Measurements from ENCODE around the gene MPHOSPH9. TPM values are rescaled to one million over a fixed set of nuclear protein-coding genes. Genes with fewer than 3 reads are reported as not detected.

The MPHOSPH9 gene
- 10 to 100 TPM in 3 of 6 donors, 1 to 10 TPM in 3; 4.8 to 13.4 (median 9.5) TPM for total RNA-seq
- polyA plus RNA-seq: 1 to 10 TPM; 3.3 to 5.7 TPM

- no peaks in the 10 kb centered on the region for H3K27me3 ChIP-seq
- no peak for TF ChIP-seq CTCF (IDR thresholded peaks at IDR 0.05)
- peak within 1 kb of the TSS; percentile 76 to 83 (median 80) for H3K27ac ChIP-seq
- no peaks in the 10 kb centered on the region for H3K36me3 ChIP-seq
- WGBS, 2 donors: 0% methylated on average over 66 of the region's 66 CpGs
- intact Hi-C loops (cut with DNase I): loop anchor here in 2 of 3 donors (10.0 kb wide), 4 partner anchors 198 to 368 kb away; partner anchors contain the start of genes ARL6IP4 (in 1 of the 2) and OGFOD2 (in 1 of the 2)
- no peaks in the 10 kb centered on the region for H3K9me3 ChIP-seq
- FAIRE-seq: peak; percentile 98
- H3K4me3 ChIP-seq: peak within 1 kb of the TSS; percentile 78 to 88 (median 83)
- peaks cover 3 to 15% (median 13%) of the 10 kb centered on the region in 3 donors for H3K4me1 ChIP-seq
- DNase-seq: peak; percentile 97 to 99 (median 99)
- peak; percentile 96 to 98 (median 97) for ATAC-seq
Observed at GRCh38 chr12:123232807-123233504, at the start of gene MPHOSPH9, which contains the start of gene MTRFR. Gene MPHOSPH9 (minus strand): TSS chr12:123233141. CDS start chr12:123230364, 2,777 bp downstream. Gene MTRFR (plus strand): TSS chr12:123233436. CDS start chr12:123253675, 20,239 bp downstream.

GRCh38 chr12:123282111-123282510 lies 49.2 kb upstream of the MPHOSPH9 start:
- H3K36me3 ChIP-seq: no peaks in the 10 kb centered on the region
- 84 to 88% methylated on average over 10 of the region's 10 CpGs for WGBS, 2 donors
- TF ChIP-seq CTCF (IDR thresholded peaks at IDR 0.05): no peak
- intact Hi-C loops (cut with DNase I): no loop called here
- DNase-seq (no peak), FAIRE-seq (no peak), ATAC-seq (no peak)
- H3K9me3 ChIP-seq: no peaks in the 10 kb centered on the region
- H3K4me3 ChIP-seq: no peak overlapping the region
- no peaks in the 10 kb centered on the region for H3K4me1 ChIP-seq
- H3K27ac ChIP-seq: no peak overlapping the region
- no peaks in the 10 kb centered on the region for H3K27me3 ChIP-seq

GRCh38 chr12:123280971-123281370 lies 48.0 kb upstream of the MPHOSPH9 start:
- Histone ChIP-seq H3K27me3 (no peaks in the 10 kb centered on the region), H3K36me3 (no peaks in the 10 kb centered on the region), H3K4me1 (no peaks in the 10 kb centered on the region), H3K9me3 (no peaks in the 10 kb centered on the region), H3K4me3 (no peak overlapping the region), H3K27ac (no peak overlapping the region)
- FAIRE-seq (no peak), DNase-seq (no peak), ATAC-seq (no peak)
- TF ChIP-seq CTCF (IDR thresholded peaks at IDR 0.05): no peak
- 81 to 83% methylated on average over 2 of the region's 2 CpGs for WGBS, 2 donors
- intact Hi-C loops (cut with DNase I): no loop called here

- WGBS, 2 donors: 72 to 76% methylated on average over 2 of the region's 2 CpGs
- Histone ChIP-seq H3K4me1 (no peaks in the 10 kb centered on the region), H3K27ac (peak overlapping the region in 1 of 4 donors; percentile 31), H3K4me3 (no peak overlapping the region), H3K36me3 (no peaks in the 10 kb centered on the region), H3K9me3 (no peaks in the 10 kb centered on the region), H3K27me3 (no peaks in the 10 kb centered on the region)
- no peak for TF ChIP-seq CTCF (IDR thresholded peaks at IDR 0.05)
- intact Hi-C loops (cut with DNase I): no loop called here
- peak in 2 of 4 donors; percentile 25 to 54 for ATAC-seq
- no peak for DNase-seq
- no peak for FAIRE-seq
Observed at GRCh38 chr12:123278101-123278627, 45.2 kb upstream of the MPHOSPH9 start.

Measured in pancreas (tissue), 10 donors.